GM12874 (cell line): ENCODE results near the gene EEF1AKMT1.

Source experiments
- CTCF ChIP-seq: IDR thresholded peaks from 2 replicates; pipeline ENCODE4 v1.5.1; 2011; ENCODE audit warnings: low read depth, mild to moderate bottlenecking, control low read depth, low read length, moderate library complexity; ENCODE audit not compliant: insufficient read depth

The EEF1AKMT1 gene

GRCh38 chr13:20686863-20687579 is 86.7 kb downstream of the EEF1AKMT1 start:
- no peak for TF ChIP-seq CTCF

- no peak for TF ChIP-seq CTCF
Observed at GRCh38 chr13:20686167-20686566, 87.6 kb downstream of the EEF1AKMT1 start.

- no peak for TF ChIP-seq CTCF
Observed at GRCh38 chr13:20685092-20685491, 88.7 kb downstream of the EEF1AKMT1 start.

- TF ChIP-seq CTCF: no peak
Observed at GRCh38 chr13:20684546-20684945, 89.2 kb downstream of the EEF1AKMT1 start.

- TF ChIP-seq CTCF: no peak
Observed at GRCh38 chr13:20684041-20684440, 89.7 kb downstream of the EEF1AKMT1 start.

- no peak for TF ChIP-seq CTCF
Observed at GRCh38 chr13:20682061-20682460, 91.7 kb downstream of the EEF1AKMT1 start.

GRCh38 chr13:20680416-20681080 is 93.2 kb downstream of the EEF1AKMT1 start:
- TF ChIP-seq CTCF: no peak
